Measurements from ENCODE around the gene GNA15.
"Not testable (repeated sequence)": the region's sequence is repeated elsewhere in the genome, so short reads cannot be mapped to it uniquely, and the experiment has no call there.

Gene GNA15

DNA sequence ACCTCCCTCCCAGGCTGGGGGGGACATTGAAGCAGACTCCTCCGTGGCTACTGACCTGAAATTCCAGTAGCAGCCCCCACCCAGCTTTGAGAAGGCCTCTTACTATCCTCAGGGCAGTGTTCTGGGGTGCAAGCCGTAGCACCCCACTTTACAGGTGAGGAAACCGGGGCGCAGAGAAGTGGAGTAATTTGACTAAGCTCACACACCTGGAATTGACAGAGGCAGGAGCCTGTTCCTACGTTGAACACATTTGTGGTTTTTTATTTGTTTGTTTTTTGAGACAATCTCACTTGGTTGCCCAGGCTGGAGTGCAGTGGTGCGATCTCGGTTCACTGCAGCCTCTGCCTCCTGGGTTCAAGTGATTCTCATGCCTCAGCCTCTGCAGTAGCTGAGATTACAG lies 28.1 kb downstream of the GNA15 start:
- Histone ChIP-seq H3K4me2 (ENCODE audit: low read depth, low read length, poor library complexity, severe bottlenecking) (no peak overlapping the region), H3K9ac (ENCODE audit: low read length) (no peak overlapping the region), H3F3A (ENCODE audit: insufficient read depth) (no peaks in the 10 kb centered on the region), H3K9me2 (replicated peaks; ENCODE audit: insufficient read depth, low read length) (no peaks in the 10 kb centered on the region), H3K4me3 (ENCODE audit: insufficient read depth, low read length, poor library complexity, severe bottlenecking) (no peak overlapping the region), H4K20me1 (ENCODE audit: low read depth, low read length) (no peaks in the 10 kb centered on the region), H3K79me2 (ENCODE audit: insufficient read depth, low read length) (no peaks in the 10 kb centered on the region), H3K27ac (ENCODE audit: low read depth, low read length) (no peak overlapping the region), H2AFZ (ENCODE audit: low read depth, low read length, severe bottlenecking) (no peak overlapping the region), H3K9me3 (ENCODE audit: insufficient read depth, low read length) (no peaks in the 10 kb centered on the region), H3K27me3 (ENCODE audit: low read length) (no peaks in the 10 kb centered on the region), H3K36me3 (ENCODE audit: low read length) (no peaks in the 10 kb centered on the region)
- TF ChIP-seq, protein P1, sequence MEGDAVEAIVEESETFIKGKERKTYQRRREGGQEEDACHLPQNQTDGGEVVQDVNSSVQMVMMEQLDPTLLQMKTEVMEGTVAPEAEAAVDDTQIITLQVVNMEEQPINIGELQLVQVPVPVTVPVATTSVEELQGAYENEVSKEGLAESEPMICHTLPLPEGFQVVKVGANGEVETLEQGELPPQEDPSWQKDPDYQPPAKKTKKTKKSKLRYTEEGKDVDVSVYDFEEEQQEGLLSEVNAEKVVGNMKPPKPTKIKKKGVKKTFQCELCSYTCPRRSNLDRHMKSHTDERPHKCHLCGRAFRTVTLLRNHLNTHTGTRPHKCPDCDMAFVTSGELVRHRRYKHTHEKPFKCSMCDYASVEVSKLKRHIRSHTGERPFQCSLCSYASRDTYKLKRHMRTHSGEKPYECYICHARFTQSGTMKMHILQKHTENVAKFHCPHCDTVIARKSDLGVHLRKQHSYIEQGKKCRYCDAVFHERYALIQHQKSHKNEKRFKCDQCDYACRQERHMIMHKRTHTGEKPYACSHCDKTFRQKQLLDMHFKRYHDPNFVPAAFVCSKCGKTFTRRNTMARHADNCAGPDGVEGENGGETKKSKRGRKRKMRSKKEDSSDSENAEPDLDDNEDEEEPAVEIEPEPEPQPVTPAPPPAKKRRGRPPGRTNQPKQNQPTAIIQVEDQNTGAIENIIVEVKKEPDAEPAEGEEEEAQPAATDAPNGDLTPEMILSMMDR (IDR thresholded peaks at IDR 0.05; ENCODE audit: insufficient read depth, low read length, poor library complexity, severe bottlenecking): no peak
- no peak for TF ChIP-seq EZH2phosphoT487 (conservative IDR thresholded peaks at IDR 0.05; ENCODE audit: low read length)

DNA sequence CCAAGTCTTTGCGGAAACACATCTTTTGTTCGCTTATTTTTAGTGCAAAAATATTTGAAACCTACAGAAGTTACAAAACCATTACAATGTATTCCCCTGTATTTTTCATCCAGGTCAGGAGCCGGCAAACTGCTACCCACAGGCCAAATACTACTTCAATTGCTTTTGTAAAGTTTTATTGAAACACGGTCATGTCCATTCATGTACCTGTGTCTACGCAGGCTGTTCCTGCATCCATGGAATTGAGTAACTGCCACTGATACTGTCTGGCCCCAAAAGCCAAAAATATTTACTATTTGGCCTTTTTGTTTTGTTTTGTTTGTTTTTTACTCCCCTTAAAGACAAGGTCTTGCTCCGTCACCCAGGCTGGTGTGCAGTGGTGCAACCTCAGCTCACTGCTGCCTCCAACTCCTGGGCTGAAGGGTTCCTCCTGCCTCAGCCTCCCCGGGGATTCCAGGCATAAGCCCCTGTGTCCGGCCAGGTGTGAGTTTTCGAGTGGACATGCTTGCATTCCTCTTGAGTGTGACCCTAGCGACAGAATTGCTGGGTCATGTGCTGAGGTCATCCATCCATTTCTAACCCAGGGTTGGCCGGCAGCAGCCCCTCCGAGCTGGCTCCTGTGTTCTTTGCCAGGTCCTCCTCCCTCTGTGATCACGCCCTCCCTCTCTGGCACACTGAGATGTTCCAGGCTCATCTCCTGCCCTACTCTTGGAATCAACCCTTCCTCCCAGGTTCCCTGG lies 31.9 kb downstream of the GNA15 start:
- H3K4me2 ChIP-seq (ENCODE audit: low read depth, low read length, poor library complexity, severe bottlenecking): no peak overlapping the region
- no peaks in the 10 kb centered on the region for H3K9me2 ChIP-seq (replicated peaks; ENCODE audit: insufficient read depth, low read length)
- no peaks in the 10 kb centered on the region for H4K20me1 ChIP-seq (ENCODE audit: low read depth, low read length)
- H3K27ac ChIP-seq (ENCODE audit: low read depth, low read length): no peak overlapping the region
- no peak overlapping the region for H3K9ac ChIP-seq (ENCODE audit: low read length)
- H3K9me3 ChIP-seq (ENCODE audit: insufficient read depth, low read length): no peaks in the 10 kb centered on the region
- no peaks in the 10 kb centered on the region for H3K79me2 ChIP-seq (ENCODE audit: insufficient read depth, low read length)
- no peaks in the 10 kb centered on the region for H3K27me3 ChIP-seq (ENCODE audit: low read length)
- TF ChIP-seq, protein P1 (IDR thresholded peaks at IDR 0.05; ENCODE audit: insufficient read depth, low read length, poor library complexity, severe bottlenecking): no peak
- no peak for TF ChIP-seq EZH2phosphoT487 (conservative IDR thresholded peaks at IDR 0.05; ENCODE audit: low read length)
- no peaks in the 10 kb centered on the region for H3K36me3 ChIP-seq (ENCODE audit: low read length)
- H3K4me3 ChIP-seq (ENCODE audit: insufficient read depth, low read length, poor library complexity, severe bottlenecking): no peak overlapping the region
- H3F3A ChIP-seq (ENCODE audit: insufficient read depth): no peaks in the 10 kb centered on the region
- no peak overlapping the region for H2AFZ ChIP-seq (ENCODE audit: low read depth, low read length, severe bottlenecking)

DNA sequence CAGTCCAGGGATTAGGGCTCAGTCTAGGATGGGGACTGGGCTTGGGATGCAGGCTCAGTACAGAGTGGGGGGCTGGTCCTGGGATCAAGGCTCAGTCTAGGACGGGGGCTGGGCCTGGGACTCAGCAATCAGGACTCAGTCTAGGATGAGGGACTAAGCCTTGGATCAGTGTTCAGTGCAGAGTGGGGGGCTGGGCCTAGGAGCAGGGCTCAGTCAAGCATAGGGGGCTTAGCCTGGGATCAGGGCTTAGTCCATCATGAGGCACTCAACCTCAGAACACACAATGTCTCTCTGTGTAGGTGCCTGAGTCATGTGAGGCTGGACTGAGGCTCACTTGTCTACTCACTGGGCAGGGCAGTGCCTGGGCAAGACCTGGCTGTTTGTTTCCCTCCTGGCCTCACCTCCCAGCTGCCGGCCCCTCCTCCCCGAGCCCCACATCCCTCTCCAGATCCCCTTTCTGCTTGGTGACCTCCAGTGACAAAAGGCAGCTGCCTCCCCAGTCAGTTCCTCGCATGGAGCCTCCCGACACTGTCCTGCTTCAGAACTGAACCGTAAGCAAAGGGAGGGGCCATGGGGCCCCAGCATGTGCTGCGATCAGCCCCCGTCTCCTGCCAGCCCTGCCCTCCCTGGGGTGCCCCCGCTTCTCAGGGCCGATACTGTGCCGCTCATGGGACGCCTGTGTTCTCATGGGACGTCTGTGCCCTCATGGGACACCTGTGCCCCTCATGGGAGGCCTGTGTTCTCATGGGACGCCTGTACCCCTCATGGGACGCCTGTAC lies 36.2 kb downstream of the GNA15 start:
- Histone ChIP-seq H2AFZ (ENCODE audit: low read depth, low read length, severe bottlenecking) (no peak overlapping the region), H3K9me2 (replicated peaks; ENCODE audit: insufficient read depth, low read length) (no peaks in the 10 kb centered on the region), H3K9ac (ENCODE audit: low read length) (no peak overlapping the region), H4K20me1 (ENCODE audit: low read depth, low read length) (no peaks in the 10 kb centered on the region), H3F3A (ENCODE audit: insufficient read depth) (no peaks in the 10 kb centered on the region), H3K4me2 (ENCODE audit: low read depth, low read length, poor library complexity, severe bottlenecking) (no peak overlapping the region), H3K27ac (ENCODE audit: low read depth, low read length) (no peak overlapping the region), H3K4me3 (ENCODE audit: insufficient read depth, low read length, poor library complexity, severe bottlenecking) (no peak overlapping the region), H3K27me3 (ENCODE audit: low read length) (no peaks in the 10 kb centered on the region), H3K79me2 (ENCODE audit: insufficient read depth, low read length) (no peaks in the 10 kb centered on the region), H3K9me3 (ENCODE audit: insufficient read depth, low read length) (no peaks in the 10 kb centered on the region), H3K36me3 (ENCODE audit: low read length) (no peaks in the 10 kb centered on the region)
- TF ChIP-seq, protein P1 (IDR thresholded peaks at IDR 0.05; ENCODE audit: insufficient read depth, low read length, poor library complexity, severe bottlenecking): no peak
- no peak for TF ChIP-seq EZH2phosphoT487 (conservative IDR thresholded peaks at IDR 0.05; ENCODE audit: low read length)

DNA sequence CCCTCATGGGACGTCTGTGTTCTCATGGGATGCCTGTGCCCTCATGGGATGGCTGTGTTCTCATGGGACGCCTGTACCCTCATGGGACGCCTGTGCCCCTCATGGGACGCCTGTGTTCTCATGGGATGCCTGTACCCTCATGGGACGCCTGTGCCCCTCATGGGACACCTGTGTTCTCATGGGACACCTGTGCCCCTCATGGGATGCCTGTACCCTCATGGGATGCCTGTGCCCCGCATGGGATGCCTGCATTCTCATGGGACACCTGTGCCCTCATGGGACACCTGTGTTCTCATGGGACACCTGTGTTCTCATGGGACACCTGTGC lies 36.8 kb downstream of the GNA15 start:
- not testable (repeated sequence) for H2AFZ ChIP-seq (ENCODE audit: low read depth, low read length, severe bottlenecking); H3K4me3 ChIP-seq (ENCODE audit: insufficient read depth, low read length, poor library complexity, severe bottlenecking); H3K27ac ChIP-seq (ENCODE audit: low read depth, low read length); H3K4me2 ChIP-seq (ENCODE audit: low read depth, low read length, poor library complexity, severe bottlenecking); H3F3A ChIP-seq (ENCODE audit: insufficient read depth); H3K9me3 ChIP-seq (ENCODE audit: insufficient read depth, low read length); H3K36me3 ChIP-seq (ENCODE audit: low read length); H3K79me2 ChIP-seq (ENCODE audit: insufficient read depth, low read length); H3K9me2 ChIP-seq (replicated peaks; ENCODE audit: insufficient read depth, low read length); H3K27me3 ChIP-seq (ENCODE audit: low read length); H3K9ac ChIP-seq (ENCODE audit: low read length); H4K20me1 ChIP-seq (ENCODE audit: low read depth, low read length)
